Astrocyte (in vitro differentiated cells and primary cell): ENCODE measurements around the gene MAGEA10. TPM values are rescaled to one million over a fixed set of nuclear protein-coding genes. Genes with fewer than 3 reads are reported as not detected.
A peak's percentile ranks its signal among the peaks of the same experiment; 100 is the strongest.
"Not testable (repeated sequence)": the region's sequence is repeated elsewhere in the genome, so short reads cannot be mapped to it uniquely, and the experiment has no call there.

ENCODE experiments used
- DNase-seq: peaks from one replicate; pipeline ENCODE4 v3.0.0-alpha.2; 2010; ENCODE audit warnings: low read depth
- FAIRE-seq: peaks from 2 replicates; lab custom pipeline; 2011; peaks lifted over from hg19 to GRCh38; lab: Jason Lieb, UNC
- H2AFZ ChIP-seq: 2 replicates; pipeline ENCODE4 v1.6.0; 2012; ENCODE audit warnings: low read depth, low read length, inconsistent platforms
- H3K27ac ChIP-seq: 2 replicates; pipeline ENCODE4 v1.5.1; 2011; ENCODE audit warnings: low read depth, low read length, inconsistent platforms
- H3K27me3 ChIP-seq: 2 replicates; pipeline ENCODE4 v1.6.0; 2011; ENCODE audit warnings: low read length, inconsistent platforms; ENCODE audit not compliant: insufficient read depth
- H3K36me3 ChIP-seq: 2 replicates; pipeline ENCODE4 v1.5.1; 2011; ENCODE audit warnings: low read length, inconsistent platforms; ENCODE audit not compliant: insufficient read depth
- H3K4me1 ChIP-seq: 2 replicates; pipeline ENCODE4 v1.5.1; 2011; ENCODE audit warnings: low read length, inconsistent platforms; ENCODE audit not compliant: insufficient read depth
- H3K4me2 ChIP-seq: 2 replicates; pipeline ENCODE4 v1.6.0; 2012; ENCODE audit warnings: low read length, inconsistent platforms
- H3K4me3 ChIP-seq: 2 replicates; pipeline ENCODE4 v1.5.1; 2011; ENCODE audit warnings: low read depth, mild to moderate bottlenecking, low read length, inconsistent platforms; ENCODE audit not compliant: insufficient read depth
- H3K79me2 ChIP-seq: 2 replicates; pipeline ENCODE4 v1.6.0; 2012; ENCODE audit warnings: mild to moderate bottlenecking, low read length, inconsistent platforms; ENCODE audit not compliant: insufficient read depth
- H3K9ac ChIP-seq: 2 replicates; pipeline ENCODE4 v1.6.0; 2012; ENCODE audit warnings: mild to moderate bottlenecking, low read length, inconsistent platforms
- H3K9me3 ChIP-seq: 2 replicates; pipeline ENCODE4 v1.5.1; 2012; ENCODE audit warnings: low read depth, mild to moderate bottlenecking, low read length, inconsistent platforms; ENCODE audit not compliant: insufficient read depth
- H4K20me1 ChIP-seq: 2 replicates; pipeline ENCODE4 v1.6.0; 2012; ENCODE audit warnings: low read length, inconsistent platforms; ENCODE audit not compliant: insufficient read depth
- H3K27ac Mint-ChIP-seq: one replicate; pipeline ENCODE4 v1.8.0; 2021; ENCODE audit warnings: mild to moderate bottlenecking, mixed read lengths; ENCODE audit not compliant: unreplicated experiment
- H3K27me3 Mint-ChIP-seq: one replicate; pipeline ENCODE4 v1.8.0; 2021; ENCODE audit warnings: low read depth, mixed read lengths; ENCODE audit not compliant: unreplicated experiment
- H3K36me3 Mint-ChIP-seq: one replicate; pipeline ENCODE4 v1.8.0; 2021; ENCODE audit warnings: low read depth, mixed read lengths; ENCODE audit not compliant: unreplicated experiment
- H3K4me1 Mint-ChIP-seq: one replicate; pipeline ENCODE4 v1.8.0; 2021; ENCODE audit warnings: low read depth, mixed read lengths; ENCODE audit not compliant: unreplicated experiment
- H3K4me3 Mint-ChIP-seq: one replicate; pipeline ENCODE4 v1.8.0; 2021; ENCODE audit warnings: mild to moderate bottlenecking, moderate library complexity, mixed read lengths; ENCODE audit not compliant: unreplicated experiment
- H3K9me3 Mint-ChIP-seq: one replicate; pipeline ENCODE4 v1.8.0; 2021; ENCODE audit warnings: mild to moderate bottlenecking, mixed read lengths; ENCODE audit not compliant: unreplicated experiment
- EZH2 ChIP-seq: IDR thresholded peaks from 2 replicates; pipeline ENCODE4 v1.6.1; 2012; ENCODE audit warnings: mild to moderate bottlenecking, low read length, inconsistent platforms; ENCODE audit not compliant: insufficient read depth
- total RNA-seq: library from RNA; stranded (reverse); gene quantifications from 2 replicates; pipeline ENCODE4 v1.2.1, GENCODE V29; 2021
- TF ChIP-seq, protein P1 (sequence below): IDR thresholded peaks from 2 replicates; pipeline ENCODE4 v1.5.1; 2011; ENCODE audit warnings: low read depth, mild to moderate bottlenecking, inconsistent platforms, low read length, moderate library complexity; ENCODE audit not compliant: insufficient read depth

The MAGEA10 gene
- total RNA-seq, 1 donor from 2014 or later = not detected

DNA sequence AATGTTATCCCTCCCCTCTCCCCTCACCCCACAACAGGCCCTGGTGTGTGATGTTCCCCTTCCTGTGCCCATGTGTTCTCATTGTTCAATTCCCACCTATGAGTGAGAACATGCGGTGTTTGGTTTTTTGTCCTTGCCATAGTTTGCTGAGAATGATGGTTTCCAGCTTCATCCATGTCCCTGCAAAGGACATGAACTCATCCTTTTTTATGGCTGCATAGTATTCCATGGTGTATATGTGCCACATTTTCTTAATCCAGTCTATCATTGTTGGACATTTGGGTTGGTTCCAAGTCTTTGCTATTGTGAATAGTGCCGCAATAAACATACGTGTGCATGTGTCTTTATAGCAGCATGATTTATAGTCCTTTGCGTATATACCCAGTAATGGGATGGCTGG is 35.5 kb upstream of the MAGEA10 start:
- not testable (repeated sequence) for DNase-seq, H2AFZ ChIP-seq, H3K27me3 ChIP-seq, FAIRE-seq, H3K4me1 Mint-ChIP-seq, H3K27me3 Mint-ChIP-seq, H3K27ac Mint-ChIP-seq, H3K27ac ChIP-seq, H3K36me3 ChIP-seq, H3K9me3 ChIP-seq, H3K36me3 Mint-ChIP-seq, H3K4me3 Mint-ChIP-seq, H3K4me1 ChIP-seq, H3K9me3 Mint-ChIP-seq, H3K4me2 ChIP-seq, H3K79me2 ChIP-seq, H3K9ac ChIP-seq, H4K20me1 ChIP-seq, H3K4me3 ChIP-seq

DNA sequence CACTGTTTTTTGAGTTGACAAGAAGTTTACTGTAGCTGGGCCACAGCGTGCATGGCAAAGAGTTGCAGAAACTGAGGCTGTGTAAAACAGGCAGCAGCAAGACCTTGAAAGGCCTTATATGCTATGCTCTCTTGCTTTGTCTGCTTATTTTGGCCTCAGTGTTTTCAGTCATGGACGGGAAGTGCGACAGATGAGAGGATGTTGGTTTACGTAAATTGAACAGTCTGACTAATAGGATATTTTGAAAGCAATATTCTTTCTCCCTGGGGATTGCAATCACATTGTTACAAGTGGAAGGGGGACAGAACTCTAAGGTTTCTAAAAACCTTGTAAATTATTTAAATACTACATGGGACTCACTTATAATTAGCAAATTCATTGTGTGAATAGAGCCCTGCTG is 32.2 kb upstream of the MAGEA10 start:
- Mint-ChIP-seq H3K36me3 (no peaks in the 10 kb centered on the region), H3K4me1 (no peaks in the 10 kb centered on the region), H3K4me3 (no peak overlapping the region), H3K27me3 (no peaks in the 10 kb centered on the region), H3K27ac (no peak overlapping the region), H3K9me3 (no peaks in the 10 kb centered on the region)
- FAIRE-seq (no peak), DNase-seq (no peak)
- no peak overlapping the region for H3K4me3 ChIP-seq
- H3K79me2 ChIP-seq = no peaks in the 10 kb centered on the region
- no peak overlapping the region for H3K27ac ChIP-seq
- no peak overlapping the region for H3K4me2 ChIP-seq
- no peaks in the 10 kb centered on the region for H3K9me3 ChIP-seq
- H3K9ac ChIP-seq = no peak overlapping the region
- H2AFZ ChIP-seq = no peak overlapping the region
- TF ChIP-seq, protein P1, sequence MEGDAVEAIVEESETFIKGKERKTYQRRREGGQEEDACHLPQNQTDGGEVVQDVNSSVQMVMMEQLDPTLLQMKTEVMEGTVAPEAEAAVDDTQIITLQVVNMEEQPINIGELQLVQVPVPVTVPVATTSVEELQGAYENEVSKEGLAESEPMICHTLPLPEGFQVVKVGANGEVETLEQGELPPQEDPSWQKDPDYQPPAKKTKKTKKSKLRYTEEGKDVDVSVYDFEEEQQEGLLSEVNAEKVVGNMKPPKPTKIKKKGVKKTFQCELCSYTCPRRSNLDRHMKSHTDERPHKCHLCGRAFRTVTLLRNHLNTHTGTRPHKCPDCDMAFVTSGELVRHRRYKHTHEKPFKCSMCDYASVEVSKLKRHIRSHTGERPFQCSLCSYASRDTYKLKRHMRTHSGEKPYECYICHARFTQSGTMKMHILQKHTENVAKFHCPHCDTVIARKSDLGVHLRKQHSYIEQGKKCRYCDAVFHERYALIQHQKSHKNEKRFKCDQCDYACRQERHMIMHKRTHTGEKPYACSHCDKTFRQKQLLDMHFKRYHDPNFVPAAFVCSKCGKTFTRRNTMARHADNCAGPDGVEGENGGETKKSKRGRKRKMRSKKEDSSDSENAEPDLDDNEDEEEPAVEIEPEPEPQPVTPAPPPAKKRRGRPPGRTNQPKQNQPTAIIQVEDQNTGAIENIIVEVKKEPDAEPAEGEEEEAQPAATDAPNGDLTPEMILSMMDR = no peak
- TF ChIP-seq EZH2 = no peak
- no peaks in the 10 kb centered on the region for H3K4me1 ChIP-seq
- no peaks in the 10 kb centered on the region for H4K20me1 ChIP-seq
- no peaks in the 10 kb centered on the region for H3K36me3 ChIP-seq
- H3K27me3 ChIP-seq = no peaks in the 10 kb centered on the region

DNA sequence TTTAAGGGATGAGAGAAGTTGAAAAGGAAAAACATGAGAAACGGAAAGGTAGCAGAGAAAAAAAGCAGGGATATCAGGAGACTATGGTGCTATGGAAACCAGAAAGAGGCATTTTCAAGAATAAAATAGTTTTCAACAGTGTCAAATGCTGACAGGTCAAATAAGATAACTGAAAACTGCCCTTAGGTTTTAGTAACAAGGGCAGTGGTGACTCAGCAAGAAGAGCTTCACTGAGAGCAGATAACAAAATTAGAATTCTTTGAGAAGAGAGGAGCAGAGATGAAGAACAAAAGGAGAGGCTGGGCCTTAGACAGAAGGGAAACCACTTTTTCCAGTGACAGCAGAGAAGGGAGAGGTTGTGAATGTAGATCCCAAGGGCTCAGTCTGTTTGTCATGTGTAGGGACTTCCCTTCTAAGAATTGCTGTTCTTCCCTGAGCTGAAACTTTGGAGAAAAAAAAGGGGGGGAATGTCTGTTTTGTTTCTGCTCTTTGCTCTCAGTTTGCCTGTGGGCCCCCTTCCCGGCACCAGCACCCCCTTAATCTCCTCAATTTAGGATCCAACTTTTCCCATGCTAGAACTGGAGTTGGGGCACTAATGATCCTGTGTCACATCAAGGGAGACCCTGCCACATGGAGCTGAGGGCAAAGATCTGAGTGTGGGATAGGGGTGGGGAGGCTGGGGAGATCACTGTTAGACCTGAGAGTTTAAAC is 26.8 kb upstream of the MAGEA10 start:
- no peak for FAIRE-seq
- H3K36me3 Mint-ChIP-seq = no peaks in the 10 kb centered on the region
- no peaks in the 10 kb centered on the region for H3K9me3 ChIP-seq

More for the DNA sequence above, 26.8 kb upstream of the MAGEA10 start:
- no peaks in the 10 kb centered on the region for H3K79me2 ChIP-seq
- TF ChIP-seq, protein P1 = no peak
- TF ChIP-seq EZH2 = no peak
- H3K4me3 ChIP-seq = no peak overlapping the region
- Mint-ChIP-seq H3K27ac (peak overlapping the region; percentile 6), H3K9me3 (peaks cover 2% of the 10 kb centered on the region), H3K4me3 (no peak overlapping the region), H3K27me3 (no peaks in the 10 kb centered on the region), H3K4me1 (peaks cover 6% of the 10 kb centered on the region)
- no peaks in the 10 kb centered on the region for H3K36me3 ChIP-seq
- DNase-seq = no peak
- no peak overlapping the region for H2AFZ ChIP-seq
- H3K4me2 ChIP-seq = no peak overlapping the region
- no peak overlapping the region for H3K27ac ChIP-seq
- no peak overlapping the region for H3K9ac ChIP-seq
- no peaks in the 10 kb centered on the region for H3K4me1 ChIP-seq
- H4K20me1 ChIP-seq = no peaks in the 10 kb centered on the region
- H3K27me3 ChIP-seq = no peaks in the 10 kb centered on the region
